NCI-H2196 (cell line): ENCODE measurements around the gene RGS1.

Experiments
- DNase-seq: peaks from one replicate; lab custom pipeline; 2025; ENCODE audit not compliant: unreplicated experiment; lab: John Stamatoyannopoulos, UW

Gene RGS1

DNA sequence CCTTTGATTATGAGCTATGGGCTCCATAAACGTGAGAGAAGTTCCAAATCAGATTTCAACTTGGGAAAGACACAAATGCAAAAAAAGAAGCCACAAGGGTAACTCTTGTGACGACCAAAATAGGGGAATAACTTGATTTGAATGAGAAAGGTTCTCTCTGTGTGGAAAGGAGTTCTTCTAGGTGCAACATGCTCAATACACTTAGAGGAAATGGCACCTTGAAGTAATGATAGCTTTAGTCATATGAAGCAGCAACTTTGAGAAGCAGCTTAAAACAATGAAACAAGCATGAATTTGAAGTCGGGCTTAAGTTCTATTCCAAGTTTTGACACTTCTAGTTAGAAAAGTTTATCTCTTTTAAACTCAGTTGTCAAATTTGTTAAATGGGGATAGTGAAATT lies 21.8 kb upstream of the RGS1 start:
- DNase-seq: no peak

DNA sequence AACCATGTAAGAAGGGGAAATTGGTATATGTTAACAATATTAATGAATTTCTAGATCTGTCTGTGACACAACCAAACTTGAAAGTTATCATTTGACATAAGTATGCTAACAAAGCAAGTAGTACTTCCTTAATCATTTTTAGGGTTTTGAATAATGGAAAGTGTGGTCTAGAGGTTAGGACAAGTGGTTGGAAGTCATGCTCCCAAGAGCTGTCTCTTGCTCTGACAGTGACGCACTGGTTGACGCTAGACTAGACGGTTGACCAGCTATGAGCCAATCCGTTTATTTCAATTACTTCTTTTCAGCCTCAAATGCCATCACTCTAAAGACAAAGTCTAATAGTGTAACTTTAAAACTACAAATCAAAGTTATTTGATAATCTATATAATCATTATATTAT lies 20.7 kb upstream of the RGS1 start:
- no peak for DNase-seq

DNA sequence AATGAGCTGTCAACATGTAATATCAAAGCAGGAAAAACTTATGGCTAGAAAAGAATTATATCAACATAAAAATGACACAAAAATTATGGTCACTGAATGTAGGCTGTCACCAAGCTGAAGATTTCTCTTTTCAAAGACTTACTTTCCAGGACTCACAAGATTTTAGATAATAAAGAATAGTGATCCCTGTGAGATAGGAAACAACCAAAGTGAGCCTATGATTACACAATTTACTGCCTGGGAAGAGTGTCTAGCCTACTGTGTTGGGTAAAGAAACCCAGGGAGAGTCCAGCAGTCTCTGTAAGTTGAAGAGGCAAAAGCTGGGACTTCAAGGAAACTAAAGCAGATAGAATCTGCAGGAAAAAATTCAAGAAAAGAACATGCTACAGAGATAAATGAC lies 20.2 kb upstream of the RGS1 start:
- DNase-seq: no peak

DNA sequence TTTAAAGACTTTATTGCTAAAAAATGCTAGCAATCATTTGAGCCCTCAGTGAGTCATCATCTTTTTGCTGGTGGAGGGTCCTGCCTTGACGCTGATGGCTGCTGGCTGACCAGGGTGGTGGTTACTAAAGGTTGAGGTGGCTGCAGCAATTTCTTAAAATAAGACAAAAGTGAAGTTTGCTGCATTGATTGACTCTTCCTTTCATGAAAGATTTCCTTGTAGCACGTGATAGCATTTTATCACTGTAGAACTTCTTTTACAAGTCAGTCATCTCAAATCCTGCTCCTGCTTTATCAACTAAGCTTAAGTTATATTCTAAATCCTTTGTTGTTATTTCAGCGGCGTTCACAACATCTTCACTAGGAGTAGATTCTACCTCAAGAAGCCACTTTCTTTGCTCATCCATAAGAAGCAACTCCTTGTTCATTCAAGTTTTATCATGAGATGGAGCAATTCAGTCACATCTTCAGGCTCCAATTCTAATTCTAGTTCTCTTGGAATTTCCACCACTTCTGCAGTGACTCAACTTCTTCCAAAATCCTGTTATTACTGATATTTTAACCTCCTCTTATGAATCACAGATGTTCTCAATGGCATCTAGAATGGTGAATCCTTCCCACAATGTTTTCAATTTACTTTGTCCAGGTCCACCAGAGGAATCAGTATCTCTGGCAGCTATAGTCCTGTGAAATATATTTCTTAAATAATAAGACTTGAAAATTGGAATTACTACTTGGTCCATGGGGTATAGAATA lies 17.6 kb upstream of the RGS1 start:
- no peak for DNase-seq

DNA sequence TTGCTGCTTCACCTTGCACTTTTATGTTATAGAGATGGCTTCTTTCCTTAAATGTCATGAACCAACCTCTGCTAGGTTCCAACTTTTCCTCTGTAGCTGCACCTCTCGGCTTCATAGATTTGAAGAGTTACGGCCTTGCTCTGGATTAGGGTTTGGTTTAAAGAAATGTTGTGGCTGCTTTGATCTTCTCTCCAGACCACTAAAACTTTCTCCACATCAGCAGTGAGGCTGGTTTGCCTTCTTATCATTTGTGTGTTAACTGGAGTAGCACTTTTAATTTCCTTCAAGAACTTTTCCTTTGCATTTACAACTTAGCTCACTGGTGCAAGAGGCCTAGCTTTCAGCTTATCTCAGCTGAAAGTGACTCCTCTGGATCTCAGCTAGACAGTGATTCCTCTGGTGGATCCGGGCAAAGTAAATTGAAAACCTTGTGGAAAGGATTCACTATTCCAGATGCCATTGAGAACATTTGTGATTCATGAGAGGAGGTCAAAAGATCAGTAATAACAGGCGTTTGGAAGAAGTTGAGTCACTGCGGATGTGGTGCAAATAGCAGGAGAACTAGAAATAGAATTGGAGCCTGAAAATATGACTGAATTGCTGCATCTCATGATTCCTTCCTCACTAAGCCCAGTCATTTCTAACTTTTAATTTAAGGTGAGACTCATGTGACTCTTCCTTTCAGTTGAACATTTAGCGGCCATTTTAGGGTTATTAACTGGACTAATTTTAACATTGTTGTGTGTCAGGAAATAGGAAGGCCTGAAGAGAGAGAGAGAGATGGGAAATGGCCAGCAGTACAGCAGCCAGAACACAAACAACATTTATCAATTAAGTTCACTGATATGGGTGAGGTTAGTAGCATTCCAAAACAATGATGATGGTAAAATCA lies 16.2 kb upstream of the RGS1 start:
- DNase-seq: no peak

DNA sequence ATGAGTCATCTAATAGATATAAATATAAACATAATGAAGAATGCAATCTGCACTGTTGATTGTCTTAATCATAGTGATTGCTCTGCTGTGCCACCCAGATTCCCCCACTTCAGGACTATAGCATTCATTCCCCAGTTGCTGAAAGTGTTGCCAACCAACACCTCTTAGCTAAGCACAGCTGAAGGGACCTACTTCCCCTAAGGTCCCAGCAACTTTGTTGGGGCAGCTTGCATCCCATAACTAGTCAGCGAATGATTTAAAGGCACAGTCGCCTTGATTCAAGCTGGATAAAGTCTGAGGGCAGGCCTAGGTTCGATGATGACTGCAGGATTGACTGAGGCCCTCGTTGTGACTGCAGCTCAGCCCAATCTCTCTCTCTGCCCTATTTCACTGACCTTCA lies 14.3 kb upstream of the RGS1 start:
- DNase-seq: no peak

DNA sequence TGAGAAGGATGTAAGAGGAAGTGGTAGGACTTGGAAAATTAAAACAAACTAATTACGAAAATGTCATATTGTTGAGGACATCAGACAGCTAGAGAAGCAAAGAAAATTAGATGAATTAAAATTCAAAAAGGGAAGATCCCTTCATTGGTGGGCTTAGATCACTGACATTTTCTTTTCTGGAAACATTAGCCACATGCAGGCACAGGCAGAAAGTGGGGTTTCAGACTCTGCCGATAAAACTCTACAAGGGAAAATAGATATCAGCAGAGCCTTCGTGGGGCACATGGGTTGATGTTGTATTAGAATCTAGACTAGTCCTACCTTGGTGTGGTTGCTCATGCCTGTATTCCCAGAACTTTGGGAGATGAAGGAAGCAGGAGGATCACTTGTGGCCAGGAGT lies 12.4 kb upstream of the RGS1 start:
- no peak for DNase-seq

DNA sequence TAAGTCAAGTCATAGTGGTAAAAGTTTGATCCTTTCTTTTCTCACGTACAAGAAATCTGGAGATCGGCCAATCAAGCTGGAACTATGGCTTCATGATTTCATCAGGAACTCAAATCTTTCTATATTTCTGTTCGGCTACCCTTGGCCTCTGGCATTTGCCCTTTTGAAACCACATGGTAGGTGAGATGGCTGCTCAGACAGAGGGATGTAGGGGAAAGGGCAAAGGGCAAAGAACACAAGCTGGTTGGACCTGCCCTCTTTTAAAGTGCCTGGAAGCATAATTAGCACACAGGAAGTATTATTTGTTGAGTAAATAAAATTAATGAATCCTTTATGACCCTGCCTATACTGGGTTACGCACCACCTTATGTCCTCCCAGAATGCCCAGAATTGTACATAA lies 11.5 kb upstream of the RGS1 start:
- DNase-seq: no peak

DNA sequence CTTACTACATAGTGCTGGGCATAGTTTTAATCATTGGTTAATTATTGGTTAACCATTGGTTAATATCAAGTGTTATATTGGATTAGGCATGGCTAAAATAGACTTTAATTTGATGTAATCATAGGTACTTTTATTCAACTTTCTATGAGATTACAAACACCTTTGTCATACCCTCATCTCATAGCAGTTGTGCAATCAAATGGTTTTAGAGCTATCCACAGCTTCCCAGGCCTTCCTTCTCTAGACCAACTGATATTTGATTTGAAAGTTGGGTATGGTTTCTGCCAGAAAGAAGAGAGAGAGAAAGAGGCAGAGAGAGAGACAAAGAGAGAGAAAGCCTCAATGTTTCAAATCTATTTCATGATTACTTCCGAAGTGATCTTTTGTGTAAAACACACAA lies 9.6 kb upstream of the RGS1 start:
- no peak for DNase-seq

DNA sequence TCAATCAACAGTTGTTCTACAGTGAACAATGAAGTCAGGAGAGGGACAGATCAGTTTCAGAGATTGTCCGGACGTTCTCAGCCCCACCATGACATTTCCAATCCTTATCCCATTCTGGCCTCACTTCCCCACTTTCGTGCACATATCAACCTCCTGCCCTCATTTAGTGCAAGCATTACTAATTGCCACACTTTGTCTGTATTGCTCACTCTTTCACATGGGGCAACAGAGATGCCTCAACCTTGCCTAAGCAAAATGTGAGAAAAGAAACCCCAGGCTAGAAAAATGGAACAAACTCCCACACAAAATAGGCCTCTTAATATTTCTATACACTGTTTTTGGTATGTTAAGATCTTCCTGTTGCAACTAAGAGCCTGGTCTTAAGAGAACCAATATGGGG lies 8.9 kb upstream of the RGS1 start:
- DNase-seq: no peak

DNA sequence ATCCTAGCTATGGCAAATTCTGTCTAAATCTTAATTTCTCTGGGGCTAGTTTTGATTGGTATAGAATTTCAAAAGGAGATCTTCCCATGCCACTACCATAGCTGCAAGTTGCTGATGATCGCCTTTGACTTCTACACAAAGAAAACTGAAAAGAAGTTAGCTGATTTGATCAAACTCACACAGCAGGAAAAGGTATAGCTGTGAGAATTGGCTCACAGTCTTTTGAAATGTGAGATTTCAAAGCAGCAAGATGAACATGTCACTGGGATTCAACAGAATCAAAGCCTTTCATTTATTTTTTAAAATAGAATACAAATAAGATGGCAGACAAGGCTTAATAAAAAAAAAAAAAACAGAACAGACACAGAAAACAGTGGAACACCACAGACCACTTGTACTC lies 7.5 kb upstream of the RGS1 start:
- no peak for DNase-seq

DNA sequence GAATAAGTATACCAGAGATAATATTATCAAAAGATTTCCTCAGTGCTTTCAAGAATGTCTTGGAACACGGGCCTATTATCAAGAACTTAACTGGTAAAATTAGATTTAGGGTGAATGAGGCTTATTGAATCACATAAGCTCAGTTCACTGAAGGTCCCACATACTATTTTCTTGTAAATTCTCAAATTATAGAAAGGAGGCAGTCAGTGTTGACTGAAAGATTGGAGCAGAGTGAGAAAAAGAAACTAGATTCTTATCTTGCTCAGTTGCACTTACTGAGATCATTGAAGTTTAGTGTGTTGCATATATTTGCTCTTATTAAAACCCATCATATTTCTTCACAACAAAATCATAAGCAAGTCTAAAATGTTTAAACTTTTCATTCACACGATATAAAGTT lies 3.9 kb upstream of the RGS1 start:
- no peak for DNase-seq

DNA sequence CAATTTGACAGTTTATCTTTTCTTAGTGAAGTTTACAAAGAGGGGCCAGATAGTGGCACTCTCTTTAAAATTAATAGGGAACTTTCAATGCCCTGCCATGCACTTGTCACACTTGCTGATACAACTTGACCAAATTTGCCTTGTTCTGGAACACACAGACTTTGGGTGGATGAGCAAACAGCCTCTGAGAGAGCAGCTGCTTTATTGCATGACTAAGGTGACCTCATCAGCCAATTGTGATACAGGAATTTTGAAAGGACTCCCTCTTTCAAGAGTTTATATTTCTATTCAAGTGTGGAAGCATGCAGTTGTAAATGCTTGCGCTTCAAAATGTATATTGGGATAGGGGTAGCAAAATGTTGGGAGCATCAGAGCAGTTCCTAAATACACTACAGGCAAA lies 2.1 kb upstream of the RGS1 start:
- no peak for DNase-seq

DNA sequence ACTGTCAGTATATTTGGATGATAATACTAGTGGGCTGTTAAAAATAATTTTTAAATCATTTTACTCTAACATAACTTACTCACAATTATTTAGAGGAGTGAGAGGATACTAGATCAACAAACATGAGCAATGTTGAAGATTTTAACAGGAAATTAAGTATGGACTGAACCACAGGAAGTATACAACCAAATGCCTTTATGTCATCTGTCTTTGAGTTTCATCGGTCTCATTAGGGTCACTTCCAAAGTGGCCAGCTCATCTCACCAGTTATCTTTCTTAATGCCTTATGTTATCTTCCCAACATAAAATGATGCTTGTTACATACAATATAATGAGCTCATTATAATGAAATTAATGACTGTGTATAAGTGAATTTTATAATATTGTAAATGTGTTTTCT lies 1.5 kb upstream of the RGS1 start:
- no peak for DNase-seq

DNA sequence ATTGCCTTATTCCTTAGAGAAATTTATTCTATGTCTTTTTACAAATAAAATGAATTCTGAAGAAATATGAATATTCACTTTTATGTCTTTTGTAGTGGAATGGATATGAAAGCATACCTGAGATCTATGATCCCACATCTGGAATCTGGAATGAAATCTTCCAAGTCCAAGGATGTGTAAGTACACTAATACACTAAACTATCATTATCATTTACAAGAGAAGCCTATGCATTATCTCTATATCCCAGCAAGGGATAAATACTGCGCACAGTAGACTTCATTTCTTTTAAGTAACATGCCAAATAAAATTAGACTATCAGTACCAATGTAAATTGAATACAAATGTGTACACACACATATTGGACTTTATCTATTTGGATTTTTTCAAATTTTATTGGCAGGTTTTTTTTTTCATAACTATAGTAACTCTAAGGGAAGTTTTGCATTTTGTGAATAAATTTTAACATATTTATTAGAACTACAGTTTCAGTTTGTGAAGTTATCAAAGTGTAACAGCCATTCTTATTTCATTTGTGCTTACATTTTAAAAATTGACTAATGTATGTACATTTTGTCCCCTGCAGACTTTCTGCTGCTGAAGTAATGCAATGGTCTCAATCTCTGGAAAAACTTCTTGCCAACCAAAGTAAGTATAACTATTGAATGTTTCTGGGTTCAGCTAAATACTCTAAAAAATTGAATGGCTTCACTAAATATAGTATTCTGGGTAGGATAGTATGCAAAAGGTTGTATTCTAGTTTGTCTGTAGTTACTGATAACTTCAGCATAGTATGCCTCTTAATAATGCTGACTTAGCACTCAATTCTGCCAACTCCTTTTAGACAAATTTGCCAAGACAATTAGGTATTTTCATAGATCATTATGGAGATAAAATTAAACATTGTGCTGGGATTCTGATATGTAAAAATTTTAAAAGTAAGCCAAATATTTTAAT lies 894 bp downstream of the RGS1 start:
- no peak for DNase-seq

DNA sequence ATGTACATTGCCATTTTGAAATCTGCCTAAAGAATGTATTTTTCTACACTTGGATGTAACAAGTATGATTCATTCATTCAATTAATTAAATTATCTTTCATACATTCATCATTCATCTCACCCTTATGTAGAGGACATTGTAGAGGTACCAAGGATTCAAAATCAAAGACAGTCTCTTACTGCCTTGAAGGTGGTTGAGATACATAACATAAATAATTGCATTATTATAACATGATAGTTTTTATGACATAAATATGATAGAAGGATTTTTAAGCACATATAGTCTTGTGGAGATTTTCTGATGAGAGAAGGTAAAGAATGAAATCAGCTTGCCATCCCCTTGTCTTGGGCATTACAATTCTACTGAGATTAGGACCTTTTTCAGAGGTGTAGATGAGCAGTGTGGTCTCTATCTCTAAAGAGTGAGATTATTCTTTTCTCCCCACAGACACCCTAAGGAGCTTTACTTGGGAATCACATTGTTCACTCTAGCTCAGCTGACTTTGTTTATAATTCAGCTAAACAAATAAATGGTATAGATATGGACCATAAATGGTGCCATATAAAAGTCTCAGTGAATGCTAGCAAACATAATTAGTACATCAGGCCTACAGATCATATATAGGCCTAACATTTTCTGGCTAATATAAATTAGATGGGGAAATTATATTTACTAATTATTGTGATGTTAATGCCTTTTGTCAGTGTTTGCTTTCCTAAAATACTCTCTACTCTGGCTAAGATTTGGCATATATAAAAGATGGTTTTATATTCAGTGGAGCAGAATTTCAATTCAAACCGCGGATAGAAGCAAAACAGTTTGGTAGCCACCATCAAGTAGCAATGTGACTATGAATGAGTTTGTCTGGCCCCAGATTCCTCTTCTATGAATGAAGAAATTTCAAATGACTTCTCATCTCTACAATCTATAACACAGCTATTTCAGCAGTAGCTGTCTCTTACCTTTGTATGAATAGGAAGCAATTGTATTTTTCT lies 1.9 kb downstream of the RGS1 start:
- DNase-seq: no peak

DNA sequence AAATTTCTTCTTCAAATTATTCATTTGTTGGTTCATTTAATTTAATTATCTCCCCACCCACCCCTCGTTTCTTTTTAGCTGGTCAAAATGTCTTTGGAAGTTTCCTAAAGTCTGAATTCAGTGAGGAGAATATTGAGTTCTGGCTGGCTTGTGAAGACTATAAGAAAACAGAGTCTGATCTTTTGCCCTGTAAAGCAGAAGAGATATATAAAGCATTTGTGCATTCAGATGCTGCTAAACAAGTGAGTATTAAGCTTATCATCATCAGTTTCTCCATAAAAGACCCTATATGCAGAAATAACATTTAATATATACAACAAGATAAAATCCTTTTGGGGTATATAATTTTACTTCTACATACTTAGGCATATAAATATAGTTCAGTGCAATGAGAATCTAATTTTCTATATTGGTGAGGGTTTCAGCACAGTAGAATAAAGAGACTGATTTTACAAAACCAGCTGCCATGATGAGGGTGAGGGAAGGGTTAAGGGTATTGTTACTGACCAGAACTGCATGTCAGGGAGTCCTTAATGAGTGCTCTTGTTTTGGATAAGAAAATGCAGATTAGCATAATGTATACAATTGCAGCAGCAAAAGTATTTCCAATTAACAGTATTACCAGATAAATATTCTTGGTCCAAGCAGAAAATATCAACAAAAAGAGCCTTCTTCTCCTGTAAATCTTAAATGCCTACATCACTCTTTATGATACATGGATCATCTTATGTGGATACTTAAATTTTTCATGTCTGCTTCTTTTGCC lies 2.8 kb downstream of the RGS1 start:
- DNase-seq: no peak

DNA sequence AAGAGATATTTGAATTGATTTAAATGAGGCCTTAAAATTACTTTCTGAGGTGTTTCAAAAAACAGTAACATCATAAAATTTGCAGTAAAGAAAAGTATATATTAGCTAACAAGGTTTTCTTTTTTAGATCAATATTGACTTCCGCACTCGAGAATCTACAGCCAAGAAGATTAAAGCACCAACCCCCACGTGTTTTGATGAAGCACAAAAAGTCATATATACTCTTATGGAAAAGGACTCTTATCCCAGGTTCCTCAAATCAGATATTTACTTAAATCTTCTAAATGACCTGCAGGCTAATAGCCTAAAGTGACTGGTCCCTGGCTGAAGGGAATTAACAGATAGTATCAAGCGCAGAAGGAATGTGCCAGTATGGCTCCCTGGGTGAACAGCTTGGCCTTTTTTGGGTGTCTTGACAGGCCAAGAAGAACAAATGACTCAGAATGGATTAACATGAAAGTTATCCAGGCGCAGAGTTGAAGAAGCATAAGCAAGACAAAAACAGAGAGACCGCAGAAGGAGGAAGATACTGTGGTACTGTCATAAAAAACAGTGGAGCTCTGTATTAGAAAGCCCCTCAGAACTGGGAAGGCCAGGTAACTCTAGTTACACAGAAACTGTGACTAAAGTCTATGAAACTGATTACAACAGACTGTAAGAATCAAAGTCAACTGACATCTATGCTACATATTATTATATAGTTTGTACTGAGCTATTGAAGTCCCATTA lies 3.6 kb downstream of the RGS1 start:
- no peak for DNase-seq
